Measurements from ENCODE around the gene ATP6V0B.

ATP6V0B gene

DNA sequence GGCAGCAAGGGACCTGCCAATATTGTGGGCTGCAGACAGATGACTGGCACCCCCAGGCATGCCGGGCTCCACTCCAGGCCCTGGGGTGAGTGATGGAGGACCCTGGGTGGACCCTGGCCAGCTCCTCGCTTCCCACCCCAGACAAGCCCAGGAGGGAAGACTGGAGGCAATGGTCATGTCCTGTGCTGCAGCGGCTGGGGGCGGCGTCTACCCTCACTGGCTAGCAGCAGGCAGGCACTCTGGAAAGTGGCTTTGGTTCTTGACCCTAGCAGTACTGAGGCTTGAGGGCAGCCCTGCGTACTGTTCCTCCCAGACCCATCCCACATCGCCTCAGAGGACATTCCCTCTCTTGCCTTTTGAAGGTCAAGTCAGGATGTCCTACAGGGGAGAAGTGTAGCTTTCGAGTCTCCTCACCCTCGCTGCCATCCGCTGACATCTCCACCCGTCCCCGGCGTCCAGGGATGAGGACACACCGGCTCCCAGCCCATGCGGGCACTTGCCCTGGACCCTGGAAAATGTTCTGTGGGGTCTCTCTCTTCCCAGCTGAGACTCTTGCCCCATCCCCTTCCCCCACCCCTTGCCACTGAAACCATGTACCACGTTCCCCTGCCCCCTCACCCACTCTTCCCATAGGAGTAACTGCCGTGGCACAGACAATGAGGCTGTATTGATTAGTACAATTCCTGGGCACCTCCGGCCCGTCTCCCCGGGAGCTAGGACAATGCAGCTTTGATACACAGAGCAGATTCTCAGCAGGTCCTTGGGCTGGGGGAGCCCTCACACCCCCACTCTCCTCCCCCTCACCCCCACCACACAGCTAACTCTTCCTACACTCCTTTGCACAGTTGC lies 41.5 kb downstream of the ATP6V0B start:
- H3K4me3 ChIP-seq (ENCODE audit: low read depth, low read length) = no peak overlapping the region
- DNase-seq (ENCODE audit: low read depth) = no peak
- TF ChIP-seq MYC (IDR thresholded peaks at IDR 0.05; ENCODE audit: low read depth, low read length) (no peak), POLR2A (IDR thresholded peaks at IDR 0.05; ENCODE audit: extremely low read depth, insufficient read length) (no peak)
- TF ChIP-seq, protein P1, sequence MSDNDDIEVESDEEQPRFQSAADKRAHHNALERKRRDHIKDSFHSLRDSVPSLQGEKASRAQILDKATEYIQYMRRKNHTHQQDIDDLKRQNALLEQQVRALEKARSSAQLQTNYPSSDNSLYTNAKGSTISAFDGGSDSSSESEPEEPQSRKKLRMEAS (IDR thresholded peaks at IDR 0.05; ENCODE audit: low read depth, low read length) = no peak
- TF ChIP-seq, protein P2, sequence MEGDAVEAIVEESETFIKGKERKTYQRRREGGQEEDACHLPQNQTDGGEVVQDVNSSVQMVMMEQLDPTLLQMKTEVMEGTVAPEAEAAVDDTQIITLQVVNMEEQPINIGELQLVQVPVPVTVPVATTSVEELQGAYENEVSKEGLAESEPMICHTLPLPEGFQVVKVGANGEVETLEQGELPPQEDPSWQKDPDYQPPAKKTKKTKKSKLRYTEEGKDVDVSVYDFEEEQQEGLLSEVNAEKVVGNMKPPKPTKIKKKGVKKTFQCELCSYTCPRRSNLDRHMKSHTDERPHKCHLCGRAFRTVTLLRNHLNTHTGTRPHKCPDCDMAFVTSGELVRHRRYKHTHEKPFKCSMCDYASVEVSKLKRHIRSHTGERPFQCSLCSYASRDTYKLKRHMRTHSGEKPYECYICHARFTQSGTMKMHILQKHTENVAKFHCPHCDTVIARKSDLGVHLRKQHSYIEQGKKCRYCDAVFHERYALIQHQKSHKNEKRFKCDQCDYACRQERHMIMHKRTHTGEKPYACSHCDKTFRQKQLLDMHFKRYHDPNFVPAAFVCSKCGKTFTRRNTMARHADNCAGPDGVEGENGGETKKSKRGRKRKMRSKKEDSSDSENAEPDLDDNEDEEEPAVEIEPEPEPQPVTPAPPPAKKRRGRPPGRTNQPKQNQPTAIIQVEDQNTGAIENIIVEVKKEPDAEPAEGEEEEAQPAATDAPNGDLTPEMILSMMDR (IDR thresholded peaks at IDR 0.05; ENCODE audit: low read depth, low read length) = no peak

DNA sequence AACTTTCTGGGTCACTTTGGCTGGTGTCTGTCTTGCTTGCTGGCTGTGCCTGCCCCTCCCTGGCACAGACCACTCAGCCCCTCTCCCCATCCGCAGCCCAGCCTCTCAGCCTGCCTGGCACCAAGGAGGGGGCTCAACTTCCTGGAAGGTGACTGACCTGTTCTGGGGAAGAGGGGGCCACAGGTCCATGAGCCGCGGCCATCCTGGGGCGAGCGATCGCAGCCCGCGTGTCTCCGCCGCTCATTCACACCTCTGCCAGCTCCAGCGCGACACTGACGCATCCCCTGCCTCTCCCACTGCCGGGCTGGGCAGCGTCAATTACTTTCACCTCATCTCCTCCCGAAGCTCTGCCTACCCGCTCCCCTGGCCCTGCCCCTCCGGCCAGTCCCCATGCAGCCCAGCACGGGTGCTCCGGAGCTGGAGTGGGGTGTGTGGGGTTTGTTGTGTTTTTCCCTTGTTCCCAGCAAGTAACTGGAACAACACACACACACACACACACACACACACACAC lies 42.2 kb downstream of the ATP6V0B start:
- DNase-seq (ENCODE audit: low read depth) = no peak
- H3K4me3 ChIP-seq (ENCODE audit: low read depth, low read length) = no peak overlapping the region
- TF ChIP-seq MYC (IDR thresholded peaks at IDR 0.05; ENCODE audit: low read depth, low read length) = no peak
- TF ChIP-seq, protein P1 (IDR thresholded peaks at IDR 0.05; ENCODE audit: low read depth, low read length) = no peak
- TF ChIP-seq, protein P2 (IDR thresholded peaks at IDR 0.05; ENCODE audit: low read depth, low read length) = no peak
- TF ChIP-seq POLR2A (IDR thresholded peaks at IDR 0.05; ENCODE audit: extremely low read depth, insufficient read length) = no peak

DNA sequence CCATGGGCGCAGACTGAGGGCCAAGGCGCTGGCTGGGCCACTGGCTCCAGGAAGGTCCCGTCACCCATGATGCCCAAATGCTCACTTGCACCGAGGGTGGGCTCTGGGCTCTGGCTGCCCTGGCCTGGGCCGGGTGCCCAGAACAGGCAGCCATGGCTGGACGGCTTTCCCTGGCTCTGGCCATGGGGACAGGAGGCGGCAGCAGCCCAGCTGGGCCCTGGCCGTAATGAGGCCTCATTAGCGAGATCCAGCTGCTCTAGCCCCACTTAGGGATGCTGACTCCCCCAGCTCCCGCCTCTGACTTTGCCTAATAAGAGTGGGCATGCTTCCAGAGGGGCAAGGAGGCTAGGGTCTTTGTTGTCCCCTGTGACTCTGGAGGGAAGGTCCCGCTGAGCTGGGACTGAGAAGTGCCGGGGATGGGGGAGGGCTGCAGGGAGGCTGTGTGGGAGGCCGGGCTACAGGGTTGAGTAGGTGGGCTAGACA lies 44.7 kb downstream of the ATP6V0B start:
- DNase-seq (ENCODE audit: low read depth) = no peak

DNA sequence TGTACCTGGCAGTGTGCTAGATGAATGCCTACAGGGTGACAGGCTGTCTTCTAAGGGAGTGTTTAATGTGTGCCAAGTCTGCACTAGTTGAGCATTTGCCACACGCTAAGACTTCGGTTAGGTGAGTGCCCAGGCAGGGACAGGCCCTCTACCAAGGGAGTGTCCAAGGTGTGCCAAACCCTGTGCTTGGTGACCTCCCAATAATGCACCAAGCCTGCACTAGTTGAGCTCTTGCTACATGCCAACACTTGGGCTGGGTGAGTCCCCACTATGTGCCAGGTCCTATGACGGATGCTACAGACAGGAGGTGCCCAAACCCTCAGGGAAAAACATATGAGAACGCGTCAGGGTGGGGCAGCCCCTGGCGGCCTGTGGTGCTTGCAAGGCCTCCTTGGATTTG lies 45.7 kb downstream of the ATP6V0B start:
- no peak for DNase-seq (ENCODE audit: low read depth)
- no peak for TF ChIP-seq MYC (IDR thresholded peaks at IDR 0.05; ENCODE audit: low read depth, low read length)
- TF ChIP-seq, protein P1 (IDR thresholded peaks at IDR 0.05; ENCODE audit: low read depth, low read length) = no peak
- TF ChIP-seq, protein P2 (IDR thresholded peaks at IDR 0.05; ENCODE audit: low read depth, low read length) = no peak
- no peak for TF ChIP-seq POLR2A (IDR thresholded peaks at IDR 0.05; ENCODE audit: extremely low read depth, insufficient read length)
- no peak overlapping the region for H3K4me3 ChIP-seq (ENCODE audit: low read depth, low read length)

More for the DNA sequence above, 44.7 kb downstream of the ATP6V0B start:
- H3K4me3 ChIP-seq (ENCODE audit: low read depth, low read length) = no peak overlapping the region
- TF ChIP-seq, protein P2 (IDR thresholded peaks at IDR 0.05; ENCODE audit: low read depth, low read length) = no peak
- no peak for TF ChIP-seq MYC (IDR thresholded peaks at IDR 0.05; ENCODE audit: low read depth, low read length)
- TF ChIP-seq, protein P1 (IDR thresholded peaks at IDR 0.05; ENCODE audit: low read depth, low read length) = no peak
- no peak for TF ChIP-seq POLR2A (IDR thresholded peaks at IDR 0.05; ENCODE audit: extremely low read depth, insufficient read length)

DNA sequence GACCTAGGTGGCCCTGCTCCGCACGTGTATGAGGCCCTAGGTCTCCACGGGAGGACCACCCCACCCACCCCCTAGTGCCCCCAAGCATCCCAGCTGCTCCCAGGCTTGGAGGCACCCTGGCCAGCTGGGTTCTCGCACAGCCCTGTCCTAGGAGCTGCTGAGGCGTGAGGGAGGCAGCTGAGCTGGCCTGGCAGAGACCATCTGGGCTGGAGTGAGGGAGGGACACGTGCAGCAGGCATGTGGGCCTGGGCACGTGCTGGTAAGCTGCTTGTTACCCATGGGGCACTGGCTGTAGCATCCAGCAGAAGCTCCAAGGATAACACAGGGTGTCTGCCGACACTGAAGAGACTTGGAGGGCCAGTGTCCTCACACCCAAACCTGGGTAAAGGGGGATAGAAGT lies 46.4 kb downstream of the ATP6V0B start:
- H3K4me3 ChIP-seq (ENCODE audit: low read depth, low read length) = no peak overlapping the region
- DNase-seq (ENCODE audit: low read depth) = no peak
- TF ChIP-seq POLR2A (IDR thresholded peaks at IDR 0.05; ENCODE audit: extremely low read depth, insufficient read length) = no peak
- TF ChIP-seq, protein P2 (IDR thresholded peaks at IDR 0.05; ENCODE audit: low read depth, low read length) = no peak
- no peak for TF ChIP-seq MYC (IDR thresholded peaks at IDR 0.05; ENCODE audit: low read depth, low read length)
- TF ChIP-seq, protein P1 (IDR thresholded peaks at IDR 0.05; ENCODE audit: low read depth, low read length) = no peak

Data from NB4 (cell line).